ENCODE data around the gene HECTD4.

- TF ChIP-seq, protein P1, sequence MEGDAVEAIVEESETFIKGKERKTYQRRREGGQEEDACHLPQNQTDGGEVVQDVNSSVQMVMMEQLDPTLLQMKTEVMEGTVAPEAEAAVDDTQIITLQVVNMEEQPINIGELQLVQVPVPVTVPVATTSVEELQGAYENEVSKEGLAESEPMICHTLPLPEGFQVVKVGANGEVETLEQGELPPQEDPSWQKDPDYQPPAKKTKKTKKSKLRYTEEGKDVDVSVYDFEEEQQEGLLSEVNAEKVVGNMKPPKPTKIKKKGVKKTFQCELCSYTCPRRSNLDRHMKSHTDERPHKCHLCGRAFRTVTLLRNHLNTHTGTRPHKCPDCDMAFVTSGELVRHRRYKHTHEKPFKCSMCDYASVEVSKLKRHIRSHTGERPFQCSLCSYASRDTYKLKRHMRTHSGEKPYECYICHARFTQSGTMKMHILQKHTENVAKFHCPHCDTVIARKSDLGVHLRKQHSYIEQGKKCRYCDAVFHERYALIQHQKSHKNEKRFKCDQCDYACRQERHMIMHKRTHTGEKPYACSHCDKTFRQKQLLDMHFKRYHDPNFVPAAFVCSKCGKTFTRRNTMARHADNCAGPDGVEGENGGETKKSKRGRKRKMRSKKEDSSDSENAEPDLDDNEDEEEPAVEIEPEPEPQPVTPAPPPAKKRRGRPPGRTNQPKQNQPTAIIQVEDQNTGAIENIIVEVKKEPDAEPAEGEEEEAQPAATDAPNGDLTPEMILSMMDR (conservative IDR thresholded peaks at IDR 0.05; ENCODE audit: low read depth, low read length): no peak
- no peak for TF ChIP-seq RCOR1 (IDR thresholded peaks at IDR 0.05; ENCODE audit: insufficient replicate concordance, low read length)
- TF ChIP-seq POLR2A (IDR thresholded peaks at IDR 0.05; ENCODE audit: low read depth, low read length): no peak
- TF ChIP-seq RAD21 (IDR thresholded peaks at IDR 0.05; ENCODE audit: low read length): no peak
- no peak for TF ChIP-seq NFE2L2 (IDR thresholded peaks at IDR 0.05; ENCODE audit: low read depth, low read length)
- no peak for TF ChIP-seq MXI1 (IDR thresholded peaks at IDR 0.05; ENCODE audit: borderline replicate concordance, low read depth, low read length)
- TF ChIP-seq, protein P2, sequence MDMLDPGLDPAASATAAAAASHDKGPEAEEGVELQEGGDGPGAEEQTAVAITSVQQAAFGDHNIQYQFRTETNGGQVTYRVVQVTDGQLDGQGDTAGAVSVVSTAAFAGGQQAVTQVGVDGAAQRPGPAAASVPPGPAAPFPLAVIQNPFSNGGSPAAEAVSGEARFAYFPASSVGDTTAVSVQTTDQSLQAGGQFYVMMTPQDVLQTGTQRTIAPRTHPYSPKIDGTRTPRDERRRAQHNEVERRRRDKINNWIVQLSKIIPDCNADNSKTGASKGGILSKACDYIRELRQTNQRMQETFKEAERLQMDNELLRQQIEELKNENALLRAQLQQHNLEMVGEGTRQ (IDR thresholded peaks at IDR 0.05; ENCODE audit: low read depth, low read length): no peak
- TF ChIP-seq RFX5 (IDR thresholded peaks at IDR 0.05; ENCODE audit: low read depth, low read length): no peak
- no peak for TF ChIP-seq MAZ (IDR thresholded peaks at IDR 0.05; ENCODE audit: borderline replicate concordance, low read depth, low read length)
- TF ChIP-seq SMC3 (IDR thresholded peaks at IDR 0.05; ENCODE audit: low read depth, low read length): no peak
Observed at GRCh38 chr12:112361271-112361670, 21.0 kb downstream of the HECTD4 start.

Data from IMR-90 (cell line).